ENCODE results near the gene PMM2. TPM values are rescaled to one million over a fixed set of nuclear protein-coding genes. Genes with fewer than 3 reads are reported as not detected.

Gene PMM2
- total RNA-seq, 1 donor from 2014 or later = 47.6 TPM

DNA sequence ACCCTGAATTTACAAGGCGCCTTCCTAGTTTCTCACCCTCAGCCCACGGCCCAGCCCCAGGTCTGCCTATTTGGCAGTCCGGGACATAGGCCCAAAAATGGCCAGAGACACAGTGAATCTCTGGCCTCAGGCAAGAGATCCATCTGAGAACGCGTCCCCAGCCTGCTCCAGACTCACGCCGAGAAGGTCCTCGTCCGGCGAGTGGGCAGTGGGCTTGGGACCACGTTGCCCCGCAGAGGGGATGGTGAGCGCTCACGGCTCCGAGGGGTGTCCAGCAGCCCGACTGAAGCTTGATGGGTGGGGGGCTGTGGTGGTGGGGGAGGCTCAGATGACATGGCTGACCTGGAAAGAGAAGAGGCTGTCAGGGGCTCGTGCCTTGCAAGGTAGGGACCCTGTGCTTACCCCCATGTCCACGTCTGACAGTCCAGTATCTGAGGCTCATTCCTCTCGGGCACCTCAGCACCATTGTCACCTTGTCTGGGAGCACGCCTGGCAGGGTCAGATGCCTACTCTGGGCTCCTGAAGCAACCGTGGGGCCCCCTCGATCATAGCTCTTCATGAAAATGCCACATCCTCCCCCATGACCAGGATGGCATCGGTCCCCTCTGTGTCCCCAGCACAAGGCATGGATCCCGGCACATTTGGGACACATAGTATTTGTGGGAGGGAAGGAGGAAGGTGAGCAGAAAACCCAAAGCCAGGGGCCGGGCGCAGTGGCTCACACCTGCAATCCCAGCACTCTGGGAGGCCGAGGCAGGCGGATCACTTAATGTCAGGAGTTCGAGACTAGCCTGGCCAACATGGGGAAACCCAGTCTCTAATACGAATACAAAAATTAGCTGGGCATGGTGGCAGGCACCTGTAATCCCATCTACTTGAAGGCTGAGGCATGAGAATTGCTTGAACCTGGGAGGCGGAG, 61.6 kb downstream of the PMM2 start:
- Mint-ChIP-seq H3K9me3 (ENCODE audit: low read depth) (no peaks in the 10 kb centered on the region), H3K36me3 (ENCODE audit: low read depth) (peaks cover 17% of the 10 kb centered on the region)

GRCh38 chr16:8859913-8860881, 62.6 kb downstream of the PMM2 start:
- H3K4me3 Mint-ChIP-seq (ENCODE audit: unreplicated experiment) = no peak overlapping the region
- no peaks in the 10 kb centered on the region for H3K9me3 Mint-ChIP-seq (ENCODE audit: low read depth)
- TF ChIP-seq CTCF (IDR thresholded peaks at IDR 0.05) = no peak
- peaks cover 13% of the 10 kb centered on the region for H3K36me3 Mint-ChIP-seq (ENCODE audit: low read depth)
- peaks cover 65% of the 10 kb centered on the region for H3K4me1 Mint-ChIP-seq (ENCODE audit: low read depth)
- H3K27me3 Mint-ChIP-seq (ENCODE audit: low read depth) = no peaks in the 10 kb centered on the region
- peak overlapping the region; percentile 86 for H3K27ac Mint-ChIP-seq (ENCODE audit: unreplicated experiment)
- DNase-seq (ENCODE audit: low spot score) = peak; percentile 61

More for the DNA sequence above, 61.6 kb downstream of the PMM2 start:
- H3K27me3 Mint-ChIP-seq (ENCODE audit: low read depth) = no peaks in the 10 kb centered on the region
- no peak overlapping the region for H3K4me3 Mint-ChIP-seq (ENCODE audit: unreplicated experiment)
- peak; percentile 81 for DNase-seq (ENCODE audit: low spot score)
- H3K27ac Mint-ChIP-seq (ENCODE audit: unreplicated experiment) = peak overlapping the region; percentile 86
- peaks cover 55% of the 10 kb centered on the region for H3K4me1 Mint-ChIP-seq (ENCODE audit: low read depth)
- TF ChIP-seq CTCF (IDR thresholded peaks at IDR 0.05) = no peak

GRCh38 chr16:8861563-8862308, 64.1 kb downstream of the PMM2 start:
- H3K36me3 Mint-ChIP-seq (ENCODE audit: low read depth) = peaks cover 11% of the 10 kb centered on the region
- no peaks in the 10 kb centered on the region for H3K27me3 Mint-ChIP-seq (ENCODE audit: low read depth)
- peak overlapping the region; percentile 85 for H3K27ac Mint-ChIP-seq (ENCODE audit: unreplicated experiment)
- H3K4me3 Mint-ChIP-seq (ENCODE audit: unreplicated experiment) = no peak overlapping the region
- no peaks in the 10 kb centered on the region for H3K9me3 Mint-ChIP-seq (ENCODE audit: low read depth)
- peak; percentile 84 for DNase-seq (ENCODE audit: low spot score)
- TF ChIP-seq CTCF (IDR thresholded peaks at IDR 0.05) = no peak
- H3K4me1 Mint-ChIP-seq (ENCODE audit: low read depth) = peaks cover 80% of the 10 kb centered on the region

- Mint-ChIP-seq H3K9me3 (ENCODE audit: low read depth) (no peaks in the 10 kb centered on the region), H3K4me3 (ENCODE audit: unreplicated experiment) (no peak overlapping the region), H3K27ac (ENCODE audit: unreplicated experiment) (peak overlapping the region; percentile 75), H3K27me3 (ENCODE audit: low read depth) (no peaks in the 10 kb centered on the region), H3K36me3 (ENCODE audit: low read depth) (peaks cover 9% of the 10 kb centered on the region), H3K4me1 (ENCODE audit: low read depth) (peaks cover 85% of the 10 kb centered on the region)
- no peak for TF ChIP-seq CTCF (IDR thresholded peaks at IDR 0.05)
- DNase-seq (ENCODE audit: low spot score) = peak; percentile 56
Measured at GRCh38 chr16:8862309-8863130, 64.9 kb downstream of the PMM2 start.

Data from chondrocyte (in vitro differentiated cells).